Measurements from ENCODE around the gene WNK4.

Gene WNK4

GRCh38 chr17:42748908-42749798 is 31.3 kb upstream of the WNK4 start:
- TF ChIP-seq CTCF (conservative IDR thresholded peaks at IDR 0.05) = no peak
- H3K27ac ChIP-seq = peak overlapping the region; percentile 36

GRCh38 chr17:42750739-42751344 is 29.6 kb upstream of the WNK4 start:
- no peak overlapping the region for H3K27ac ChIP-seq
- TF ChIP-seq CTCF (conservative IDR thresholded peaks at IDR 0.05) = no peak

- TF ChIP-seq CTCF (conservative IDR thresholded peaks at IDR 0.05) = no peak
- H3K27ac ChIP-seq = no peak overlapping the region
Measured at GRCh38 chr17:42751628-42752027, 28.8 kb upstream of the WNK4 start.

- no peak for TF ChIP-seq CTCF (conservative IDR thresholded peaks at IDR 0.05)
- peak overlapping the region; percentile 17 for H3K27ac ChIP-seq
Measured at GRCh38 chr17:42754782-42755181, 25.6 kb upstream of the WNK4 start.

- no peak overlapping the region for H3K27ac ChIP-seq
- no peak for TF ChIP-seq CTCF (conservative IDR thresholded peaks at IDR 0.05)
Measured at GRCh38 chr17:42759982-42760651, 20.3 kb upstream of the WNK4 start.

GRCh38 chr17:42760652-42761581 is 19.5 kb upstream of the WNK4 start, which contains the start of gene RAMP2:
RAMP2 (plus strand) TSS chr17:42761227; CDS start chr17:42761262, 35 bp downstream.
- H3K27ac ChIP-seq = peak within 1 kb of the TSS; percentile 61; the same call in 1 of the 2 replicates
- TF ChIP-seq CTCF (conservative IDR thresholded peaks at IDR 0.05) = 0 out of 2 replicates have a peak, but pooled peaks have one; percentile 16
